IMR-90 (cell line): ENCODE measurements around the gene SEL1L3. TPM values are rescaled to one million over a fixed set of nuclear protein-coding genes. Genes with fewer than 3 reads are reported as not detected.

Experiments
- ATAC-seq: fragments of 200-7000 bp; cut with Tn5 transposase; 2 replicates; pipeline ENCODE4 v1.9.1; 2020; ENCODE audit warnings: low read depth, mild to moderate bottlenecking, moderate library complexity
- BruUV-seq: library from RNA; stranded (reverse); fragments of 400-500 nt; replicated peaks from 2 replicates; lab custom pipeline; 2021; lab: Mats Ljungman, UMichigan
- CTCF ChIA-PET: fragments of 300-600 bp; formaldehyde crosslinking; extraction: SDS; loops from one replicate; lab custom pipeline; 2021; ENCODE audit warnings: antibody characterized with exemption; lab: Yijun Ruan, JAX
- POLR2A ChIA-PET: fragments of 300-600 bp; sonication (Branson Sonifier 250); formaldehyde crosslinking; loops from one replicate; lab custom pipeline; 2022; ENCODE audit warnings: antibody characterized with exemption; ENCODE audit not compliant: unreplicated experiment; lab: Charles Lee
- DNase-seq: peaks from one replicate; pipeline ENCODE4 v3.0.0; 2013
- H2AFZ ChIP-seq: replicated peaks from 2 replicates; pipeline ENCODE3; 2013; ENCODE audit warnings: low read length, mild to moderate bottlenecking; ENCODE audit not compliant: poor library complexity
- H2AK5ac ChIP-seq: 2 replicates; pipeline ENCODE4 v1.6.1; 2013; ENCODE audit warnings: low read depth, low read length, inconsistent platforms
- H2AK9ac ChIP-seq: replicated peaks from 2 replicates; pipeline ENCODE3; 2013; ENCODE audit warnings: mild to moderate bottlenecking, low read depth, low read length, moderate library complexity; ENCODE audit not compliant: poor library complexity
- H2BK120ac ChIP-seq: 2 replicates; pipeline ENCODE4 v1.6.1; 2013; ENCODE audit warnings: low read depth, low read length, inconsistent platforms
- H2BK15ac ChIP-seq: 3 replicates; pipeline ENCODE4 v1.6.1; 2013; ENCODE audit warnings: low read depth, low read length, inconsistent platforms
- H2BK20ac ChIP-seq: 2 replicates; pipeline ENCODE4 v1.6.1; 2013; ENCODE audit warnings: low read depth, mild to moderate bottlenecking, inconsistent platforms, low read length, moderate library complexity
- H2BK5ac ChIP-seq: 2 replicates; pipeline ENCODE4 v1.6.1; 2013; ENCODE audit warnings: mild to moderate bottlenecking, low read depth, low read length, inconsistent platforms; ENCODE audit not compliant: poor library complexity, severe bottlenecking
- H3K14ac ChIP-seq: replicated peaks from 2 replicates; pipeline ENCODE4 v1.6.1; 2013; ENCODE audit warnings: low read depth, low read length, inconsistent platforms
- H3K18ac ChIP-seq: 2 replicates; pipeline ENCODE4 v1.6.1; 2013; ENCODE audit warnings: low read depth, low read length, control low read depth
- H3K23ac ChIP-seq: 2 replicates; pipeline ENCODE4 v1.6.1; 2013; ENCODE audit warnings: low read depth, low read length, inconsistent platforms
- H3K27ac ChIP-seq: 2 replicates; pipeline ENCODE4 v1.5.1; 2013; ENCODE audit warnings: mild to moderate bottlenecking, control low read depth, low read length; ENCODE audit not compliant: insufficient read depth
- H3K27me3 ChIP-seq: 2 replicates; pipeline ENCODE4 v1.6.1; 2013; ENCODE audit warnings: low read length; ENCODE audit not compliant: control insufficient read depth, insufficient read depth
- H3K36me3 ChIP-seq: 2 replicates; pipeline ENCODE4 v1.6.1; 2013; ENCODE audit warnings: low read length, mixed read lengths; ENCODE audit not compliant: control insufficient read depth, insufficient read depth
- H3K4ac ChIP-seq: 2 replicates; pipeline ENCODE4 v1.6.1; 2013; ENCODE audit warnings: low read depth, low read length, inconsistent platforms
- H3K4me1 ChIP-seq: 2 replicates; pipeline ENCODE4 v1.6.1; 2013; ENCODE audit warnings: low read length, mixed read lengths; ENCODE audit not compliant: control insufficient read depth, insufficient read depth
- H3K4me2 ChIP-seq: 2 replicates; pipeline ENCODE4 v1.6.1; 2013; ENCODE audit warnings: low read depth, mild to moderate bottlenecking, control low read depth, low read length, moderate library complexity
- H3K4me3 ChIP-seq: 2 replicates; pipeline ENCODE4 v1.5.1; 2013; ENCODE audit warnings: low read depth, mild to moderate bottlenecking, control low read depth, low read length, moderate library complexity; ENCODE audit not compliant: insufficient read depth
- H3K56ac ChIP-seq: 2 replicates; pipeline ENCODE4 v1.6.1; 2013; ENCODE audit warnings: low read length, inconsistent platforms; ENCODE audit not compliant: insufficient read depth; ENCODE audit errors: extremely low read depth
- H3K79me1 ChIP-seq, 2 experiments: 2 replicates each; pipeline ENCODE4 v1.6.1; 2013; ENCODE audit warnings: low read length in 2 of 2, inconsistent platforms in 1 of 2, low read depth in 1 of 2
- H3K9ac ChIP-seq: 2 replicates; pipeline ENCODE4 v1.6.1; 2013; ENCODE audit warnings: low read depth, low read length, control low read depth
- H3K9me1 ChIP-seq: 2 replicates; pipeline ENCODE4 v1.6.1; 2013; ENCODE audit warnings: low read length, inconsistent platforms; ENCODE audit not compliant: insufficient read depth
- H3K9me3 ChIP-seq: 2 replicates; pipeline ENCODE4 v1.6.1; 2013; ENCODE audit warnings: low read length; ENCODE audit not compliant: control insufficient read depth, insufficient read depth
- H4K20me1 ChIP-seq: 2 replicates; pipeline ENCODE4 v1.6.1; 2013; ENCODE audit warnings: low read length, inconsistent platforms; ENCODE audit not compliant: insufficient read depth
- H4K5ac ChIP-seq: 2 replicates; pipeline ENCODE4 v1.6.1; 2013; ENCODE audit warnings: mild to moderate bottlenecking, low read depth, low read length, control low read depth
- H4K8ac ChIP-seq, 2 experiments: 2 replicates each; pipeline ENCODE4 v1.6.1; 2013; ENCODE audit warnings: low read depth in 2 of 2, low read length in 2 of 2, control low read depth in 1 of 2, inconsistent platforms in 1 of 2
- H4K91ac ChIP-seq: 2 replicates; pipeline ENCODE4 v1.6.1; 2013; ENCODE audit warnings: low read depth, low read length, inconsistent platforms; ENCODE audit not compliant: insufficient read depth
- BHLHE40 ChIP-seq: fragments of 150-350 bp; IDR thresholded peaks from 2 replicates; pipeline ENCODE4 v1.6.1; 2016; ENCODE audit warnings: mild to moderate bottlenecking, low read depth, low read length
- MXI1 ChIP-seq: IDR thresholded peaks from 2 replicates; pipeline ENCODE4 v1.6.1; 2012; ENCODE audit warnings: low read depth, mild to moderate bottlenecking, low read length, moderate library complexity, borderline replicate concordance
- WGBS, 2 experiments: methylation state at CpG; one replicate each; pipeline versions ENCODE4 v1.1.5 to v1.1.7; 2013; ENCODE audit warnings: missing lambda C conversion rate in 2 of 2; ENCODE audit not compliant: insufficient read length in 1 of 2; ENCODE audit errors: extremely low coverage in 2 of 2; 5-methylcytosine and 5-hydroxymethylcytosine counted together
- dilution Hi-C: fragments of 300-500 bp; cut with HindIII; formaldehyde crosslinking; loops from one replicate; pipeline ENCODE4 v1.14.3; 2018; ENCODE audit warnings: low sequenced_read_pairs; ENCODE audit not compliant: unreplicated experiment
- in situ Hi-C: fragments of 300-500 bp; cut with MboI; formaldehyde crosslinking; loops from 3 replicates; pipeline ENCODE4 v1.14.3; 2019; ENCODE audit warnings: low sequenced_read_pairs, inconsistent platforms, mixed read lengths
- intact Hi-C: fragments of 100-400 bp; cut with micrococcal nuclease; formaldehyde crosslinking; loops from 2 replicates; pipeline ENCODE4 v1.10.0; 2022
- polyA plus RNA-seq, 3 experiments: library from polyadenylated mRNA; depleted of rRNA; stranded (reverse); fragments of >200 nt; gene quantifications; 2 replicates each; pipeline ENCODE4 v1.2.3, GENCODE V29; 2012; ENCODE audit warnings: low replicate concordance in 1 of 3
- total RNA-seq: library from RNA; depleted of rRNA; stranded (reverse); fragments of >200 nt; gene quantifications from 2 replicates; pipeline ENCODE4 v1.2.3, GENCODE V29; 2012

The SEL1L3 gene
- total and polyA plus RNA-seq, 2 of the 4 experiments (the other 2 are of a cell fraction): 16.4 to 43.7 TPM

GRCh38 chr4:25813448-25814106, 49.2 kb downstream of the SEL1L3 start:
- Histone ChIP-seq H2BK120ac (peak overlapping the region; percentile 90), H3K9me1 (peaks cover 38% of the 10 kb centered on the region), H3K18ac (peak overlapping the region; percentile 20; the same call in 1 of the 2 replicates), H3K27me3 (no peaks in the 10 kb centered on the region), H3K9me3 (no peaks in the 10 kb centered on the region), H3K4me1 (peaks cover 34% of the 10 kb centered on the region), H3K9ac (no peak overlapping the region), H2AK5ac (peak overlapping the region; percentile 35; the same call in 1 of the 2 replicates), H3K36me3 (0 out of 2 replicates have a peak, but pooled peaks cover 3% of the 10 kb centered on the region), H4K91ac (peak overlapping the region; percentile 89), H2AK9ac (no peak overlapping the region), H2BK5ac (peak overlapping the region; percentile 82), H3K4me3 (no peak overlapping the region), H3K79me1 (peaks cover 0 to 6% of the 10 kb centered on the region in 2 experiments; a peak in 2 of 4 replicates), H3K4ac (peak overlapping the region; percentile 86), H2BK15ac (0 out of 3 replicates have a peak overlapping the region, but pooled peaks have one; percentile 16), H3K23ac (peak overlapping the region; percentile 67), H3K27ac (peak overlapping the region; percentile 49), H3K4me2 (peak overlapping the region; percentile 18), H3K56ac (peak overlapping the region; percentile 2; the same call in 1 of the 2 replicates), H4K5ac (no peak overlapping the region), H4K20me1 (peaks cover 4% of the 10 kb centered on the region; the same call in 1 of the 2 replicates), H2AFZ (peak overlapping the region; percentile 76), H2BK20ac (peak overlapping the region; percentile 80), H4K8ac (peak overlapping the region in 1 of 2 experiments; percentile 72; a peak in 2 of 4 replicates), H3K14ac (peak overlapping the region; percentile 78)
- CTCF ChIA-PET: interaction anchor here (0.9 kb wide), 1 partner anchor 13 kb away, joined by 3 read pairs; no protein-coding TSS in a partner anchor
- dilution Hi-C loops: no loop called here
- ATAC-seq: peak; percentile 57
- peak; percentile 52; the same call in 1 of the 2 replicates for TF ChIP-seq BHLHE40
- TF ChIP-seq MXI1: no peak
- intact Hi-C loops: no loop called here
- no CpG with 5 or more reads among the region's 9 CpGs for WGBS, 2 experiments
- no TSS peak for BruUV-seq
- POLR2A ChIA-PET: no interaction called here
- DNase-seq: peak; percentile 75
- in situ Hi-C loops: no loop called here
